Body of pancreas (tissue), 4 donors: ENCODE results near the gene HLA-DPB1. TPM values are rescaled to one million over a fixed set of nuclear protein-coding genes. Genes with fewer than 3 reads are reported as not detected.

Experiments
- ATAC-seq: fragments of 150-250 bp; one replicate; pipeline ENCODE4 v1.9.1; 2016
- DNase-seq, 4 donors: peaks; one replicate each; pipeline ENCODE4 v3.0.0-alpha.2; 2019
- H3K27ac ChIP-seq, 4 donors: fragments of 200-600 bp; sonication (generic); 1 replicate in 3 of 4; 2 replicates in 1 of 4; pipeline versions ENCODE4 v1.5.1 to v1.6.1; 2016 to 2019; ENCODE audit warnings: mild to moderate bottlenecking in 1 of 4, mixed read lengths in 1 of 4, moderate library complexity in 1 of 4
- H3K27me3 ChIP-seq, 2 donors: fragments of 200-600 bp; sonication (generic); one replicate each; pipeline ENCODE4 v1.6.0; 2016; ENCODE audit warnings: mild to moderate bottlenecking in 1 of 2
- H3K36me3 ChIP-seq, 2 donors: fragments of 200-600 bp; sonication (generic); replicated peaks in 1 of 2; 2 replicates each; pipeline ENCODE4 v1.5.1; 2016; ENCODE audit warnings: low read depth in 2 of 2; ENCODE audit not compliant: insufficient read depth in 1 of 2
- H3K4me1 ChIP-seq: fragments of 200-600 bp; sonication (generic); one replicate; pipeline ENCODE4 v1.6.0; 2016
- H3K4me3 ChIP-seq, 2 donors: fragments of 200-600 bp; sonication (generic); 1 replicate in 1 of 2; 2 replicates in 1 of 2; pipeline ENCODE4 v1.5.1; 2016 to 2019
- H3K9me3 ChIP-seq, 3 donors: fragments of 200-600 bp; sonication (generic); 1 replicate in 2 of 3; 2 replicates in 1 of 3; pipeline ENCODE4 v1.5.1; 2016
- CTCF ChIP-seq, 7 experiments: fragments of 450-650 bp in 4 of 7; fragments of 200-600 bp in 3 of 7; sonication (generic) in 3 of 7; IDR thresholded peaks; one replicate each; pipeline ENCODE4 v1.5.1; 2016 to 2019; ENCODE audit warnings: antibody characterized with exemption in 7 of 7
- POLR2A ChIP-seq, 3 donors: fragments of 450-650 bp; IDR thresholded peaks; one replicate each; pipeline ENCODE4 v1.6.1; 2016; ENCODE audit warnings: antibody characterized with exemption in 3 of 3, mild to moderate bottlenecking in 2 of 3
- WGBS, 2 donors: methylation state at CpG; one replicate each; pipeline ENCODE4 v1.1.5; 2017; 5-methylcytosine and 5-hydroxymethylcytosine counted together
- intact Hi-C: fragments of 100-400 bp; cut with DNase I; formaldehyde crosslinking; loops from one replicate; pipeline ENCODE4 v1.15.1; 2023
- total RNA-seq, 2 donors: library from RNA; depleted of rRNA; stranded (reverse); fragments of >200 nt; gene quantifications; one replicate each; pipeline ENCODE4 v1.1.0, GENCODE V29; 2016

The HLA-DPB1 gene
- total RNA-seq, 2 donors from 2014 or later = 41.2 to 52.4 TPM

GRCh38 chr6:33103776-33104175 is 28.0 kb downstream of the HLA-DPB1 start:
- peaks cover 0 to 8% (median 0%) of the 10 kb centered on the region in 3 donors for H3K9me3 ChIP-seq
- intact Hi-C loops = no loop called here
- H3K4me1 ChIP-seq = no peaks in the 10 kb centered on the region
- DNase-seq (no peak), ATAC-seq (no peak)
- H3K27me3 ChIP-seq = no peaks in the 10 kb centered on the region
- no peak for TF ChIP-seq CTCF (IDR thresholded peaks at IDR 0.05)
- TF ChIP-seq POLR2A (IDR thresholded peaks at IDR 0.05) = no peak
- WGBS, 2 donors = 43 to 51% methylated on average over 3 of the region's 3 CpGs
- no peak overlapping the region for H3K4me3 ChIP-seq
- H3K36me3 ChIP-seq = no peaks in the 10 kb centered on the region
- H3K27ac ChIP-seq = no peak overlapping the region

DNA sequence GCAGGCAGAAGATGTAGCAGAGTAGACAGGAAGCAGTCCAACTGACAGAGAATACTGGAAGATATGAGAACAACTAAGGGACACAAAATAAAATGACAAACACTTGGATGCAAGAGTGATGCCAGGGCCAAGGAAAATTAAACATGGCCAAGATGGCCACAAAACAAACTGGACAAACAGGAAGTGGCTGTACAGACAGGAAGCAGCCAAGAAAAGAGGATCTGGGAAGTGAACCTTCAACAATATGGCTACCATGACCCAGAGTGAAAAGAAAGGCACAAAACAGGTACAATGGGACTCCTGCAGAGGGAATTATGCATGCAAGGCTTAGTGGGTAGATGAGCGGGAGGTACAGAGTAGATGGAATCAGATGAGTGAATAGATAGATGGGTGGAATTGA is 29.1 kb downstream of the HLA-DPB1 start:
- Histone ChIP-seq H3K27ac (no peak overlapping the region), H3K4me1 (no peaks in the 10 kb centered on the region), H3K9me3 (peaks cover 0 to 8% (median 0%) of the 10 kb centered on the region in 3 donors), H3K36me3 (no peaks in the 10 kb centered on the region), H3K27me3 (no peaks in the 10 kb centered on the region), H3K4me3 (no peak overlapping the region)
- intact Hi-C loops = no loop called here
- WGBS, 2 donors = 93 to 94% methylated on average over 1 of the region's 1 CpG
- TF ChIP-seq POLR2A (IDR thresholded peaks at IDR 0.05) (no peak), CTCF (IDR thresholded peaks at IDR 0.05) (no peak)
- DNase-seq = no peak
- ATAC-seq = no peak

GRCh38 chr6:33105386-33105785 is 29.6 kb downstream of the HLA-DPB1 start:
- no peaks in the 10 kb centered on the region for H3K27me3 ChIP-seq
- intact Hi-C loops = no loop called here
- WGBS, 2 donors = 65 to 87% methylated on average over 3 of the region's 3 CpGs

GRCh38 chr6:33105916-33106871 is 30.4 kb downstream of the HLA-DPB1 start:
- ATAC-seq (no peak), DNase-seq (peak in 1 of 4 donors; percentile 52)
- Histone ChIP-seq H3K27ac (no peak overlapping the region), H3K9me3 (no peaks in the 10 kb centered on the region), H3K27me3 (no peaks in the 10 kb centered on the region), H3K4me3 (no peak overlapping the region), H3K36me3 (no peaks in the 10 kb centered on the region), H3K4me1 (no peaks in the 10 kb centered on the region)
- no peak for TF ChIP-seq CTCF (IDR thresholded peaks at IDR 0.05)
- no peak for TF ChIP-seq POLR2A (IDR thresholded peaks at IDR 0.05)
- intact Hi-C loops = no loop called here
- whole genome bisulfite sequencing, 2 donors = 57 to 60% methylated on average over 9 of the region's 9 CpGs

More at GRCh38 chr6:33105386-33105785, 29.6 kb downstream of the HLA-DPB1 start:
- H3K27ac ChIP-seq = no peak overlapping the region
- no peaks in the 10 kb centered on the region for H3K36me3 ChIP-seq
- ATAC-seq (no peak), DNase-seq (no peak)
- no peaks in the 10 kb centered on the region for H3K4me1 ChIP-seq
- H3K9me3 ChIP-seq = peaks cover 0 to 8% (median 0%) of the 10 kb centered on the region in 3 donors
- no peak overlapping the region for H3K4me3 ChIP-seq
- TF ChIP-seq POLR2A (IDR thresholded peaks at IDR 0.05) (no peak), CTCF (IDR thresholded peaks at IDR 0.05) (no peak)
